Right kidney (tissue), 1 donor: ENCODE results near the gene HTT.
A peak's percentile ranks its signal among the peaks of the same experiment; 100 is the strongest.

ENCODE experiments used
- DNase-seq: peaks from one replicate; pipeline ENCODE4 v3.0.0-alpha.2; 2016

HTT gene

GRCh38 chr4:3201718-3202702 is 127.5 kb downstream of the HTT start:
- DNase-seq, result peak; percentile 32

GRCh38 chr4:3202836-3203820 is 128.6 kb downstream of the HTT start:
- DNase-seq, result peak; percentile 4

GRCh38 chr4:3203971-3204431 is 129.5 kb downstream of the HTT start:
- DNase-seq, result no peak

- no peak for DNase-seq
Measured at GRCh38 chr4:3205995-3206394, 131.5 kb downstream of the HTT start.

DNA sequence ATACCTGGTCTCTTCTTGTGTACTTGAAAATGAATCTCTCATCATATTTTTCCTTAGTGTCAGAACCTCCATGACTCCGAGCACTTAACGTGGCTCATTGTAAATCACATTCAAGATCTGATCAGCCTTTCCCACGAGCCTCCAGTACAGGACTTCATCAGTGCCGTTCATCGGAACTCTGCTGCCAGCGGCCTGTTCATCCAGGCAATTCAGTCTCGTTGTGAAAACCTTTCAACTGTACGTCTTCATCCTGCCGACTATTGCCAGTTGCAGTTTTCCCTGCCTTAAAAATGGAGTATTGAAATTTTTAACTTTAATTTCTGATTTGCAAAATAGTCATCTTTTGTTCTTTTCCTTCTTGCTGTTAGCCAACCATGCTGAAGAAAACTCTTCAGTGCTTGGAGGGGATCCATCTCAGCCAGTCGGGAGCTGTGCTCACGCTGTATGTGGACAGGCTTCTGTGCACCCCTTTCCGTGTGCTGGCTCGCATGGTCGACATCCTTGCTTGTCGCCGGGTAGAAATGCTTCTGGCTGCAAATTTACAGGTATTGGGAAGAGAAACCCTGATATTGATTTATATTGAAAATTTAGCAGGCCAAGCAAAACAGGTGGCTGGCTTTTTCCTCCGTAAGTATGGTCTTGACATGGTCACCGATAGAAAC is 132.1 kb downstream of the HTT start:
- no peak for DNase-seq

GRCh38 chr4:3207531-3208037 is 133.1 kb downstream of the HTT start:
- DNase-seq, result no peak

DNA sequence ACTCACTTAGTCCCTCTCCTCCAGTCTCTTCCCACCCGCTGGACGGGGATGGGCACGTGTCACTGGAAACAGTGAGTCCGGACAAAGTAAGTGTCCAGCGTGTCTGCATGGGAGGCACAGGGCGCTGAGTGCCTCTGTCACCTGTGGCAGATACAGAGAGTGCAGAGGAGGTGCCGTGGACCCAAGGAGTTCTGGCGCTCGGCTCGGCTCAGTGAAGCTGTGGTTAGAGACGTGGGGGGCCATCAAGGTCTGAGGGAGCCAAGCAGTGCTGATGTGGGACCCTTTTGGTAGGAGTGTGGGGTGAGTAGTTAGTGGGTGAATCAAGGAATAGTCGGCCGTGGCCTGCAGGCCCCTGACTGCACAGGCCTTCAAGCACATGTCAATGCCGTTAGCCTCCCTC is 134.3 kb downstream of the HTT start:
- no peak for DNase-seq

GRCh38 chr4:3209551-3210325 is 135.3 kb downstream of the HTT start:
- DNase-seq, result no peak

DNA sequence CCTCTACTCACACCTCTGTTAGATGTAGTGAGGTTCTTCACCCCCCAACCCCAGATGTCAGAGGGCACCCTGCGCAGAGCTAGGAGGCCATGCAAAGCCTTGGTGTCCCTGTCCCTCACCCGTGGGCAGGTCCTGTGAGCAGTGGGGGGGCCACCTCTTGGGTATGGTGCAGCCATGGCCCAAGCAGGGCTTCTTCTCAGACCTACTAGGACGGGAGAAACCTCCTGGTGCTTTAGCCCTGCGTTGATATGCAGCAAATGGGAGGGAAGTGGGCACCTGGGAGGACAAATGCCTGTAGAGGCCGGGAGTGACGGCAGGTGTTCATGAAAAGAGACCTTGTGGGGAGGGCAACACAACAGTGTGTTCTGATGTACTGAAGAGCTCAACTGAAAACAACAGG is 136.0 kb downstream of the HTT start:
- DNase-seq, result no peak

DNA sequence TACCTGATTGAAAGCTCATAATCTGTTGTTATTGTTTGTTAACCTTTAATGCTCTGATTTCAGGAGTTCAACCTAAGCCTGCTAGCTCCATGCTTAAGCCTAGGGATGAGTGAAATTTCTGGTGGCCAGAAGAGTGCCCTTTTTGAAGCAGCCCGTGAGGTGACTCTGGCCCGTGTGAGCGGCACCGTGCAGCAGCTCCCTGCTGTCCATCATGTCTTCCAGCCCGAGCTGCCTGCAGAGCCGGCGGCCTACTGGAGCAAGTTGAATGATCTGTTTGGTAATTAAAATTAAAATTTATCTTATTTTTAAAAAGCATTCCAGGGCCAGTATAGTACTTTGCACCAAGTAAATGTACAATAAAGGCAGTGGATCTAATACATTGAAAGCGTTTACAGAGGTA is 137.4 kb downstream of the HTT start:
- no peak for DNase-seq

- no peak for DNase-seq
Measured at GRCh38 chr4:3212391-3213105, 138.1 kb downstream of the HTT start.

GRCh38 chr4:3213106-3213425 is 138.6 kb downstream of the HTT start:
- no peak for DNase-seq

GRCh38 chr4:3213661-3214250 is 139.3 kb downstream of the HTT start:
- DNase-seq, result no peak

DNA sequence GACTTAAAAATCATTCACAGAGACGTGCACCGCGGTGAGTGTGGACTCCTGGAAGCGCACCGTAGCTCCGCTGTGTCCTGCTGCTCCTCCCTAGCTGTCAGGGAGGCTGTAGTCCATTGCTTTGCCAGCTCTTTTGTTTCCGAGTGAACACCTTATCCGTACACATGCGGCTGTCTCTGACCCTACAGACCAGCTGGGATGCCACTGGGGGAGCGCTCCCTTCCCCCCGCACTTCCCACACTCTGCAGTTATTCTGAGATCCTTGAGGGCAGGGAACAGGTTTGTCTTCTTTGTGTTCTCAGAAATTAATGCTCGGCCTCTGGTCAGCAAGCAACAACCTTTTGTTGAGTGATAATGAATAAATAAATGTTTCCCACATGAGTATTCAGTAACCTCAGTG is 140.8 kb downstream of the HTT start:
- no peak for DNase-seq

- no peak for DNase-seq
Measured at GRCh38 chr4:3215733-3216132, 141.3 kb downstream of the HTT start.

DNA sequence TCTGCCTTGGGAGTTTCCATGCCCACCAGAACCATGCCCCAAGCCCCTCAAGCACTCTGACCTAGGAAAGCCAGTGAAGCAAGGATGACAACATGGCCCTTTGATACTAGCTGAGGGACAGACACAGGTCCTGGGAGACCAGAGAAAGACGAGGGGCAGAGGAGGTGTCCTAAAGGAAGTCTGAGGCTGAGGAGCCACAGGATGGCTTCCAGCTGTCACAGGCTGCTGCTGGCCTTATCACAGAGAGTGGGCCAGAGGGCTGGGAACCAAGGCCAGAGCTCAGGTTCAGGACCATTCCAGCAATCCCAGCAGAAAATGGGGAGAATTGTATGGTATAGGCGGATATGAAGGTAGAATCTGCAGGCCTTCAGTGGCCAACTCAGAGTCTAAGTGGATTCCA is 142.8 kb downstream of the HTT start:
- DNase-seq, result no peak

DNA sequence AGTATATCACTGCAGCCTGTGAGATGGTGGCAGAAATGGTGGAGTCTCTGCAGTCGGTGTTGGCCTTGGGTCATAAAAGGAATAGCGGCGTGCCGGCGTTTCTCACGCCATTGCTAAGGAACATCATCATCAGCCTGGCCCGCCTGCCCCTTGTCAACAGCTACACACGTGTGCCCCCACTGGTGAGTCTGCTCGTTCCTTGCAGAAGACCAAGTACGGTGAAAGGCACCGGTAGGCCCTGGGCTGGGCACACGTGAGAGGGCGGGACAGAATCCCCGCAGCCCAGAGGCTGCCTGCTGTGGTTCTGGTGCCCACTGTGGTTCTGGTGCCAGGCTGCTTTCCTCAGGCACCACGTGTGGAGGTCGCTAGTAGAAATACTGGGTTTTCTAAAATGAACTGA is 143.3 kb downstream of the HTT start:
- no peak for DNase-seq

DNA sequence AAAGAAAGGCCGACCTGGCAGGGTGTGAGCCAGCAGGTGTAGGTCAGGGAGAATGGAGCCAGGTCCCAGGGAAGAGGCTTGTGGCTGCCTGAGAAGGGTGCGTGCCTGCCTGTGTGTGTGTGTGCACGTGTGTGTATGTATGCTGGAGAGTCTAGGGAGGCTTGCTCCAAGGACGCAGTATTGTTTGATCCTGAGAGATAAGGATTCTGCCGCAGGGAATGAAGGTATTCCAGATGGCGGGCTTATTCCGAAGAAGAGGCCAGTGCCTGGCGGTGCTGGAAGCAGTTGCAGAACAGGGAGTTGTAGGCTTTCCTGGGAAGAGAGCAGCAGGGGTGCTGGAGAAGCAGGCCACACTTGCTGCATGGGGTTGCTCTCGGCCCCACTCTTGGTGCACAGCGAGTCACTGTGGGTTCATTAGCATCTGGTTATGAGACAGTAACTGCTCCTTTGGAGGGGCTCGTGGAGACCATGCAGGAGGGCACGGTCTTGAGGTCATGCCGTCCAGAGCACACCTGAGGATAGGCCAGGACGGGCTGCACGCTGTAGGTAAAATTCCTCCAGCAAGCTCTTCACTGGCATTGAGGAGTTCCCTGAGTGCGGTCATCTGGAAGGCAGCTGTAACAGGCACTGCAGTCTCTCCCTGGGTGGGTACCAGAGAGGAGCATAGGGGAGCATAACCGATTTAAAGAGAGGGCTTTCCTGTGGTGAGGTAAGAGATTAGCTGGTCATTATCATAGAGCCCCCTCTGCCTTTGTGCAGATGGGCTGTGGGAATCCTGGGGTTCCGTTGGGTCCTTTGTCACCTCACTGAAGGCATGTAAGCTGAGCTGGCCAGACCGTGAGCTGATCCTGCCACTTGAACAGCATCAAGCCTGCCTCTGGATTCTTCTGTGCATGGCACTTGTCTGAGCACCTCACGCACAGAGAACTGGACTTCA is 144.6 kb downstream of the HTT start:
- no peak for DNase-seq
